Activated naive CD8-positive, alpha-beta T cell treated with anti-CD3 and anti-CD28 coated beads, Interleukin-2, amount 50 U/mL, for 16 hours (primary cell): Measurements from ENCODE around the gene SERINC5.
"Not testable (repeated sequence)": the region's sequence is repeated elsewhere in the genome, so short reads cannot be mapped to it uniquely, and the experiment has no call there.

Experiments used
- DNase-seq: peaks from one replicate; pipeline ENCODE4 v3.0.0-alpha.2; 2020; ENCODE audit warnings: low read depth, low spot score

Gene SERINC5

DNA sequence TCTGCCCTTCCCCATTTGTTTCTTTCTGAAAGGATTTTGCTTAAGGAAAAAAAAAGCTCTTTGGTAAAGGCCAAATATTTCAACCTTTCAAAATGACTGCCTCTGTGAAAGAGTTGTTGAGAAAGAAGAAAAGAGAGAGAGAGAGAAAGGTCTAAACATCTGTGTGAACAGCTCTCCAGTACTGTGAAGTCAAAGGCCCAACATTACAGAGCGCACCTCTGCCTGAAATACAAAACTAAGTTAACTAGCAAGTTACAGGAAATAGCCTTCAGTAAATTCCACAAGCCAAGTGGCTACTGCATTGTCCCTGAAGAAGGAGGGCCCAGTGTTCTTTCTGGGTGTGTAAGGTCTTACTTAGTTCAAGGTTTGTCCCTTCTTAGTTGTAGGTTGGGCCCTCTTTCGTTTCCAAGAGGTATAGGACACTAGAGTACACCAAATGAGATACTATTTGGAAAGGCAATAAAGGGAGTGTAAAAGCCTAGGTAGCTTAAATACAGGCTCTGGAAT, 116.3 kb downstream of the SERINC5 start:
- no peak for DNase-seq

DNA sequence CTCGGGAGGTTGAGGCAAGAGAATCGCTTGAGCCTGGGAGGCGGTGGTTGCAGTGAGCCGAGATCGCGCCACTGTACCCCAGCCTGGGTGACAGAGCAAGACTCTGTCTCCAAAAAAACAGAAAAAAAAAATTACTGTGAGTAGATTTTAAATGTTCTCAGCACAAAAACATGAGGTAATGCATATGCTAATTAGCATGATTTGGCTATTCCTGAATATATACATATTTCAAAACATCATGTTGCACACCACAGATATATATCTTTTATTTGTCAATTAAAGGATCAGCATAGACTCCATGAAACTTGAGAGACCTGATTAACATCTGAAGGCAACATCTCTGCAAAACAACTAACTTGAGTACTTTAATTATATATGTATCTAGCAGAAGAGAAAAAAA, 117.4 kb downstream of the SERINC5 start:
- no peak for DNase-seq

DNA sequence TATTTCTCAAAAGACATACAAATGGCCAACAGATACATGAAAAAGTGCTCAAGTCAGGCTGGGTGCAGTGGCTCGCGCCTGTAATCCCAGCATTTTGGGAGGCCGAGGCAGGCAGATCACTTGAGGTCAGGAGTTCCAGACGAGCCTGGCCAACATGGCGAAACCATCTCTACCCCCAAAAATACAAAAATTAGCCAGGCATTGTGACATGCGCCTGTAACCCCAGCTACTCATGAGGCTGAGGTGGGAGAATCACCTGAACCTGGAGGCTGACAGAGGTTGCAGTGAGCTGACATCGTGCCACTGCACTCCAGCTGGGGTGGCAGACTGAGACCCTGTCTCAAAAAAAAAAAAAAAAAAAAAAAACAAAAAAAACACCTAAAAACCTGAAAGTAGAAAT, 119.0 kb downstream of the SERINC5 start:
- DNase-seq: not testable (repeated sequence)

DNA sequence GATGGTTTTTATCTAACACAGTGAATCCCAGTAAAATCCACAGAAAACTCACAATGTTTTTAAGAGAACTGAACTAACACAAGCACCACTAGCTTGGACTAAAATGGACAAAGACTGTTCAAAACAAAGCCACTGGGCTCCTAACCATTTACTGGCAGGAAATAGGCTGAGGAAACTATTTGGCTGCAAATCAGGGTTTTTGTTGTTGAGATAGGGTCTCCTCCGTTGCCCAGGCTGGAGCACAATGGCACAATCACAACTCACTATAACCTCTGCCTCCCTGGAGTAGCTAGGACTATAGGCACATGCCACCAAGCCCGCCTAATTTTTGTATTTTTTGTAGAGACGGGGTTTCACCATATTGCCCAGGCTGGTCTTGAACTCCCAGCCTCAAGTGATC, 121.0 kb downstream of the SERINC5 start:
- DNase-seq: no peak

DNA sequence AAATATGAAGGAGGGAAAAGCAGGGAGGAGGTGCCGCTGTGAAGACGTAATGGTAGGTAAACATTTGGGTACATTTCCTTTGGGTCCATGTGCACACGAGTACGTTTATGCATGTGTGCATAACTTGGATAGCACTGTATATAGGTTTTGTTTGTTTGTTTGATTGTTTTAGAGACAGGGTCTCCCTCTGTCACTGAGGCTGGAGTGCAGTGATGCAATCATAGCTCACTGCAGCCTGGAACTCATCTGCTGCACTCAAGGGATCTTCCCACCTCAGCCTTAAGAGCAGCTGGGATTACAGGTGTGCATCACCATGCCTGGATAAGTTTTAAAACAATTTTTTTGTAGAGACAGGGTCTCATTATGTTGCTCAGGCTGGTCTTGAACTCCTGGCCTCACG, 126.7 kb downstream of the SERINC5 start:
- no peak for DNase-seq

DNA sequence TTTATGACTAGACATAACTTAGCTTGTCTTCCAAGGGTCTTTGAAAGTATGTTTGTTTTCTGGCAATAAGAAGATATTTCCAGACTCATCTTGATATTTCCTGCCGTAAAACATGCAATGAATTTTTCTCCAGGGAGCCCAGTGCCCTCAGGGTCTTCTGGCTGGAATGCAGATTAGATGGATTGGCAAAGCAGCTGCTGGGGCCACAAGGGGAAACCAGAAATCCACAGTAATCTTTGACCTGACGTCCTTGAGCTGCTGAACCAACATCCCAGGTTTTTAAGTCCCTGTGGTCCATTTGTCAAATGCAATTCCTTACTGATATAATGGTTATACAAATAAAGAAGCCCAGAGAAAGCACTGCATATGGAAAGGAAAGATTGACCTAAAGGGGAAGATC, 127.7 kb downstream of the SERINC5 start:
- no peak for DNase-seq

DNA sequence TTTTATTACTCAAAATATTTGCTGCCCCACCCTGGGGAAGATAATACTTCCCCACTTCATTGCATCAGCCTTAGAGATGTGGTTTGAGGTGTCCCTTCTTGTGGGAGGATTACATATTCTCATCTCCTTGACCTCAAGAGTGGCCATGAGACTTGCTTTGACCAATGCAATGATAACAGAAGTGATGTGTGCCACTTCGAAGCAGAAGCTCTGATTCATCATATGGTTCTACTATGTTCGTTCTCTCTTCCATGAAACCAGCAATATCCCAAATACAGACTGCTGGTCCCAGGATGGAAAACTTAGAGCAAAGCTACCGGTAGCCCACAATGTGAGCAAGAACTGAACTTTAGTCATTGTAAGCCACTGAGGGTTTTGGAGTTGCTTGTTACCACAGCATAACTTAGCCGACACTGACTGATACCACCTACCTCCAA, 128.7 kb downstream of the SERINC5 start:
- DNase-seq: no peak

DNA sequence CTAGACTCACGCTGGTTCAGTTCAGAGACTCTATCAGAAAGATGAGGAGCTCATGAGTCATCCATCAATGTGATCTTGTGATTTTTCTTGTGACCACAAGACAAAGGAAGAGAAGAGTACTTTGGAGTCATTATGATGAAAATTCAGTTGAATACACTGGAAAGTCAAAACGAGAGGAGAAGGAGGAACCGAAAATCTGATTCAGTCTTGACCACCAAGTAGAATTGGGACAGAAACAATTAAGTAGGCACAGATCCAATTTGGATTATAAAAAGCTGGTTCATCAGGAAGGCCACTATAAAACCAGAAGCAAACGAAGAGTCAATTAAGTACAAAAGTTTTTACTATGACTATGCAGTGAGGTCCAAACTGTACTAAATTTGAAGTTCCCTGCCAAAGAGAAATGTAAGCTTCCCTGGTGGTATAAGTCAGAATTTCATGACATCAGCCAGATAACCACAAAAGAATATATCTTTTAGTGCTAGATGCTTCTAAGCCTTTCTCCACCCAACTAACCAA, 129.8 kb downstream of the SERINC5 start:
- no peak for DNase-seq

DNA sequence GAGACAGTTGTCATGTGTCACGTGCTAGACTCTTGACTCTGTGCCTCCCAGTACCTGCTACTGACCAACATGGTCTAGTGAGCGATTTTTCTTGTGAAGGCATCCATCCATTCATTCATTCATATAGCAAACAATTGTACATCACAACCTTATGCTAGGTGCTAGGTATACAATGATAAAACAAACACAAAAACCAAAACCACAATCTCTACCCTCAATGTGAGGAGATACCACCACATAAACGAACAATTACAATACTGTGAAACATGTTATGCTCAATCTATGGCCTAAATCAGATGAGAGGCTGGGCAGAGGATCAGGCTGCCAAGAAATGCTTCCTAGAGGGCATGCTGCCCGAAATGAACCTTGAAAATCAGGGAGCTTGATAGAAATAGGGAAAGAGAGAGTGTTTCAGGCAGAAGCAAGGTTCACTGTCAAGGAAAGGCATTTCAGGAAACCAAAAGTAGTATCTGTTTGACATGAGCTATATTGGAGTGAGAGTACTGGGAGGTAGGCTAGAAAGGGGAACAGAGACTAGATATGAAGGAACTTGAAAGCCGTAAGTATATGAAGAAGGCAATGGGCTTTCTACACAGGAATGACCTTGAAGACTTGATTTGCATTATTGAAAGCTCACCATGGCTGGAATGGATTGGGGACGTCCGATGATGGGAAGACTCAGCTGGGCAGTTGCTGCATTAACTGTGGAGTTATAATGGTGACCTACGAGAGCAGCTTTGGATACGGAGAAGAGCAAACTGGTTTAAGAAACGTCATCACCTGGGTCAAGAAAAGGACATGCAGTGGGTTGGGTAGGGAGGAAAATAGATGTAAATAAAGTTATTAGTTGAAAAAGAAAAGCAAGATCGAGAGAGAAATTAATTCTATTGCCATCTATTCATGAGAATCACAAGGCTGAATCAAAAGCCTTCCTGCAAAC, 130.6 kb downstream of the SERINC5 start:
- no peak for DNase-seq

DNA sequence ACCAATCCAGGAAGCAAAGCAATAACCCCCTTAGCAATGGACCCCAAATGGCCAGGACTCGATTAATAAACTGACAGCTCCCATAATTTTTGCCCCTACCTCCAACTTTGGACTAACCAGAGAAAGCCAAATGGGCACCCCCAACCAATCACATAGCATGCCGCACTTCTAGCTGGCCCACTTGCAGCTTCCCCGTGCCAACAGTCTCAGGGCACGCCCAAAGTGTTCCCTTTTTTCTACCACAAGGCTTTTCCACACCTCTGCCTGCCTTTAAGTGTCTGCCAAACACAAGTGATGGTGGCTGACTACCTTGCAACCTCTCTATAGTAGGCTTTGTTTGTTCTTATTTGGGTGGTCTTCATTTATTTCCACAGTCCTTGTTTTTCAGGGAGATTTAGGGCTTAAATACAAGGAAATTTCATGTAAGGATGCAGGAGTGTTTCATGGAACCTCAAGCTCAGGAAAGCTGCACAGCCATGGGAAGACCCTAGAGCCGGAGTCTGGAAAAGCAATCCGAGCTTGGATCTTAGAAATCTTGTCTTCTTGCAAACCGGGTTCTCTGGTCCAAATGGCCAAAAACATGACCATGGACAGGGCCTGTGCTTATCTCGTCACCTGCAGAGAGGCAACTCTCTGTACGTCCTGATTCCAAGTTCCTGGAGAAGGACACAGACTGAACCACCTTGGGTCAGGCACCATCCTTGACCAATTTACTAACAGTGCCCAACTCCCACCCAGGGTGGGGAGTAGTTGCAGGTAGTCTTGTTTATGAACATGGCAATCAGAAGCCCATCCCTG, 131.5 kb downstream of the SERINC5 start:
- no peak for DNase-seq

DNA sequence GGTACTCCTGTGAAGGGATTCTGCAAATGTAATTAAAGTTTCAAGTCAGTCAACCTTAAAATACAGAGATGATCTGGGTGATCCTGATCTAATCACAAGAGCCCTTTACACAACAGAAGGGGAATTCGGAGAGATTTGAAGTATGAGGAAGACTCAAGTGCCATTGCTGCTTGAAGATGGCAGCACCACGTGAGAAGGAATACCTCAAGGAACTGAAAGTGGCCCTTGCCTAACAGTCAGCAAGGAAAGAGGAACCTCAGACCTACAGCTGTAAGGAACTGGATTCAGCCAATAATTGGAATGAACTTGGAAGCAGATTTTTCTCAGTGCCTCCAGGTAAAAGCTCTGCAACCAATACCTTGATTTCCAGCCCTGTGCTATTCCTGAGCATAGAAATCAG, 133.3 kb downstream of the SERINC5 start:
- DNase-seq: no peak

DNA sequence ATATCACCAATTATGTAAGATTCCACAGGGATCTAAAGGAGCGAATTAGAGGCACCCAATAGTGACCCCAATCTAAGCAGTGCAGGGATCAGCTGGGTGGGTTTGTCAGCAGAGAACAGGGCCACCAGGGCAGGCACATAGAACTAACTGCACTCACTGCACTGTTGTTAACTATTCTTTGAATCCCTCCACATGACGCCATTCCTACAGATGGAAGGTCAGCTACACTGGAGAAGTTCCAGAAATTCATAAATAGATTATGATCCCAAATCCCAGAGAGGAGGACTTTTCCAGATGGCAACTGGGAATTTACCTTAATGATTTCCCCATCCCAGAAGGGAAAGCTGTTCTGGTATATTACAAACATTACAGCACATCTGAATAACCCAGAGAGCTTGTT, 136.5 kb downstream of the SERINC5 start:
- no peak for DNase-seq

DNA sequence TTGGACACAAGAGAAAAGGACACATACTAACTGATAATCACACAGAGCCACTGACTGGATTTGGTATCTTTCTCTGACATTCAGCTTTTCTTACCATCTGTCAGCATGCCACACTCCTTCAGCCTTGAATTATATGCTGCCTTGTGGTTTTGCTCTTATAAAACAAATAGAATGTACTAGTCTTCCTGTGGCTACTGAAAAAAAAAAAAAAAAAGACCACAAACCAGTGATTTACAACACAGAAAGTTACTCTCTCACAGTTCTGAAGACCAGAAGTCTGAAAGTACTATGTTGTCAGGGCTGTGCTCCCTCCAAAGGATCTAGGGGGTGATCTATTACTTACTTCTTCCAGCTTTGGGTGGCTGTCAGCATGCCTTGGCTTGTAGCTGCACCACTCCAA, 138.4 kb downstream of the SERINC5 start:
- DNase-seq: no peak

DNA sequence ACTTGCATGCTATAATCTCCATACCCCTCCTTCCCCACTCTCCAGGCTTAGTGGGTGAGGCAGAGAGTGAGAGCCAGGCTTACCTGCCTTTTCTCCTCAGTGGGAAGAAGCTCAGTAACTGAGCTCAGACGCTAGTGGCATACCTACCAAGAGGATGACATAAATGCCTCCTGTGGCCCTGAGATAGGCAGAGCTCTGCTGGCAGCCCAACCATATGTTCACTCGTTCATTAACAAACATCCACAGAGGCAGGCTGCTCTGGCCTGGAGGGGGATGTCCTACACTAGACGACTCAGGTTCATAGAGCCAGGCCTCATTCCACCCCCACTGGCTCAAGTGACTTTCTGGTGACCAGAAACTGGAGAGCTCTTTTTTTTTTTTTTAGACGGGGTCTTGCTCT, 139.4 kb downstream of the SERINC5 start:
- DNase-seq: no peak

DNA sequence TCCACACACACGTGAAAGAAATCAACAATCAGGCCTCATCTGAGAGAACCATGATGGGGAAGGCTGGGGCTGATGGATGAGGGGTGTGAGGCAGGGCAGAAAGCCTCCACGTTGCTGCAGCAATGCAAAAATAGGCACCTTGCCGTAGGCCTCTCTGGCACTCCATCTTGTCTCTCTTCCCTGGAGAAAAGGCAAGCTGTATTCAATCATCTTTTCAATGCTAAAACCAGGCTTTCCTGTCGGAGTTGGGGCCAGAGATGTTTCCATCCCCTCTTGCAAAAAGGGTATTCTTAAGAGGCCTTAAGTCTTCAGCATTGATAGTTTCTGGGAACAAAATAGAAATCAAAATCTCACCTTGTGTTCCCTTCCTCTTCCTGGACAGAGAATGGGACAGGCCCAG, 139.8 kb downstream of the SERINC5 start:
- DNase-seq: no peak

DNA sequence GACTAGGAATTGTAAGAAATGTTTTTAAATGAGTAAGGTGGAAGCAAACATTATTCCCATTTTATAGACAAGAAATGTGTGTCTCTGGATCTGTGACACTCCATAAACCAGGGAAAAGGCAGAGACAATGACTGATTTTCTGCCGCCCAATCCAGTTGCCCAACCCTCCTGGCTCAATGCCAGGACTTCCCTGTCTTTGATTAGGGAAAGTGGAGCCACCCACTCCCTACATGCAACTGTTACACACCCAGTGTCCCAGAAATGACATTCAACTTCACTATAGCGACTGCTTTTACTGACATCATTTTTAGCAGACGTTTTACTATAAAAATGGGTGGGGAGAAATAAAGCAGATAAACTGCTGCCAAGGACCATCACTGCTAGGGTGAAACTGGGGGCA, 141.0 kb downstream of the SERINC5 start:
- DNase-seq: no peak

DNA sequence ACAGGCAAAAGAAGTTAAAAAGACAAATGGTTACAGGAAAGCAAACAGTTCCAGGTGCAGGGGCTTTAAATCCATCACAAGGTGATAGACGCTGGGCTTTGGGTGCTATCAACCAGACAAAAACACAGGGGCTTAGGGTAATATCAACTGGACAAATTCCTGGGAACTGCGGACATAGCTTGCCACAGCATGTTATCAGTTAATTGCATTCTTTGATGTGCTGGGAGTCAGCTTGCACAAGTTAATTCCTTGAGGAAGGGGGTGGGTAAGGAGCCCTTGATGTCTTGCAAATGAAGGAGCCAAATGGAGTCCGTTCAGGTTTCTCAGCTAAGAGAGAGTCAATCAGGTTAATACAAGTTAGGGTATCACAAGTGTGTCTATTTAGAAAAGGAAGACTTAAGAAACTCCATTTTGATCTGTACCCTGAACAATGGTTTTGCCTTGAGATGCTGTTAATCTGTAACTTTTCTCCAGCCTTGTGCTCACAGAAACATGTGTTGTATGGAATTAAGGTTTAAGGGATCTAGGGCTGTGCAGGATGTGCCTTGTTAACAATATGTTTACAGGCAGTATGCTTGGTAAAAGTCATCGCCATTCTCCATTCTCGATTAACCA, 144.4 kb downstream of the SERINC5 start:
- not testable (repeated sequence) for DNase-seq

DNA sequence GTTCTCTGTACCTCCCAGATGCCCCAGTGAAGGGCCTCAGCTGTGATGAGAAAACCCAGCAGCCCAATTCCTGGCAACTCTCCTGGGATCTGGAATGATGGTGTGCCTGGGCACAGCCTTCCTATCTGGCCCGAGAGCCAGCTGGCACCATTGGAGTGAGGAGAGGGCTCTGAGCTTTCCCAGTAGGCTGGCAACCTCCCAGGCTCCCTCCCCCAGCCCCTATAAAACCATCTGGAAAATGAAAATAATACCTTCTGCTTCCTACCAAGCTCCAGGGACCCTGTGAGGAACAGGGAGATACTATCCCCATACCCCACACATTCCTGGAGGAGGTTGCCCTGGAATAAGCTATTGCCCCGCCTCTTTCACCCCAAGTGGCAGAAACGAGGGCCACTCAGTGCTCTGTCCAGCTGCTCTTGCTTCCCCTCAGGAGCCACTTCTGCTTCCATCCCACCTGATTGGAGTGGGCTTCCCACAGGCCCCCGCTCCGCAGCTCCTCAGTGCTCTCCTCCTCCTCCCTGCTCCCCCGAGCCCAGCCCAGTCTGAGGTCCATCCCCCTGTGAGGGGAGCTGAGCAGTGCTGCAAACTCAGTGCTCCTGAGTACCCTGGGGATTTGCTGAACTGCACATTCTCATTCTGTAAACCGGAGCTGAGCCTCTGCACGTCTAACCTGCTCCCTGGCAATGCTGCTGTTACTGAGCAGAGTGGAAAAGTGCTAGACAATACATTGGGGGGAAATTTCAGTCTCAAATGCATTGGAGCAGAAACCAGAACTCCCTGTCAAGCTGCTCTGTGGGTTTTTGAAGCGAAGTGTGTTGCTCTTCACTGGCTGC, 146.0 kb downstream of the SERINC5 start:
- no peak for DNase-seq

DNA sequence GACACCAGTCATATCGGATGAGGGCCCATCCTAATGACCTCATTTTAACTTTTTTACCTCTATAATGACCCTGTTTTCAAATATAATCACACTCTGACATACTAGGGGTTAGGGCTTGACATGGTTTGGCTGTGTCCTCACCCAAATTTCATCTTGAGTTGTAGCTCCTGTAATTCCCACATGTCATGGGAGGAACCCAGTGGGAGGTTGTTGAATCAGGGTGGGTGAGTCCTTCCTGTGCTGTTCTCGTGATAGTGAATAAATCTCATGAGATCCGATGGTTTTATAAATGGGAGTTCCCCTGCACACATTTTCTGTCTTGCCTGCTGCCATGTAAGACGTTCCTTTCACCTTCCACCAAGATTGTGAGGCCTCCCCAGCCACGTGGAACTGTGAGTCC, 148.9 kb downstream of the SERINC5 start:
- no peak for DNase-seq

DNA sequence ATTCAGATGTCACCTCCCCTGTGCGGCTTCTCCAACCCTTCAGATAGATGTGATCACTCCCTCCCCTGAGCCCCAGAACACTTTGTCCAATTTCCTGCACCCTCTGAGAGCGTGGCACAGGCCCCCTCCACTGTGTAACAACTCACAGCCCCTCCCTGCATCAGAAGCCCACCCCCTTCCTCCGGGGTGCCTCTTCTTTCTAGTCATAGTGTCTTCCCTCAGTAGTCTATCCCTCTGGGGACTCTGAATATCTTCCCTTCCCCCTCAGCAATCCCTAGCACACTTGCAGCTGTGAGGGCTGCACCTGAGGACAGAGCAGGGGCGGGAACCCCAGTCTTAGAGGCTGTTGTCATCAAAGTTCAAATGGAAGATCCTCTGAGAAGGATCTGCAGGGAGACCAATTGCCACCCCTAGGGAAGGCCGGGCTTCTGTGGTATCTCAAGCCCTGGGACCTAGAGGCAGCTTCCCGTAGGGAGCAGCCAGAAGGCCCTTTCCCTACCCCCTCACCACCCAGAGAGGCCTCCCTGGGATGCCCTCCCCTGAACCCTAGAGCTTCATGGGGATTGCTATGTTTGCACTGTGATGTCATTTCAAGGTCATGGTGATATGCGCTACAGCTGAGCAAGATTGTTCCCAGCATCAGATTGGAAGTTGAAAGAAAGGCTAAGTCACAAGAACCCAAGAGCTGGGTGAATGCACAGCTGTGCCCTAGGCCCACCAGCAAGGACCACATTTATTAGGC, 150.0 kb downstream of the SERINC5 start:
- DNase-seq: no peak
